IPS-11a (cell line): ENCODE data around the gene KRT8.

Experiments used
- H3K4me3 ChIP-seq: one replicate; pipeline ENCODE4 v1.5.1; 2013; ENCODE audit warnings: low read depth, low read length, control low read depth

Gene KRT8

DNA sequence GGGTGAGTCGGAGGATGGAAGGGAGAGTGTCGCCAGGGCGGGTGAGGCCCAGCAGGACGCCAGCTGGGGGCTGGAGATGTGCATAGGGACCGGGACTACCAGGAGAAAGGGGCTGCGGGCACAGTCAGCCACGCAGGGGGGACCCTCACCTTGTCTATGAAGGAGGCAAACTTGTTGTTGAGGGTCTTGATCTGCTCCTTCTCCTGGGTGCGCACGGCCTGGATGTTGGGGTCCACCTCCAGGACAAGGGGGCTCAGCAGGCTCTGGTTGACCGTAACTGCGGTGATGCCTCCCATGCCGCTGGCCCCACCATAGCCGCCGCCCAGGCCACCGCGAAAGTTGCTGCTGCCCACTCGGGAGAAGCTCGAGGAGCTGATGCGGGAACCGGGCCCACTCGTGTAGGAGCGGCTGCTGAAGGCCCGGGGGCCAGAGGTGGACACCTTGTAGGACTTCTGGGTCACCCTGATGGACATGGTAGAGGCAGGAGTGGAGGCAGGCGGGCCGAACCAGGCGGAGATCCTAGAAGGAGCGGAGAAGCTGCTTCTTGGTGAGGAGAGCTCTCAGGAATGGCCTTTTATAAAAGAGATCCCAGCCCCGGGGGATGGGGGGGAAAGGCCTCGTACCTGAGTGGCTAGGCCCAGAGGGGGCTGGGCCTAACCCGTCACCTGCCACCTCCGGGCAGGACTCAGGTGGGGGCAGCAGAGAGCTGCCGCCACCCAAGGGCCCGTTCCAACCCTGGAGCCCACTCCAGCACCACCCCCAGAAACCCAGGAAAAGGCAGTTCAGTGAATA lies at the start of gene KRT8:
KRT8 (minus strand) TSS at position 568 of the 792 bp plus-strand sequence; CDS start at position 473, 95 bp downstream.
- peak within 1 kb of the TSS; percentile 92 for H3K4me3 ChIP-seq

DNA sequence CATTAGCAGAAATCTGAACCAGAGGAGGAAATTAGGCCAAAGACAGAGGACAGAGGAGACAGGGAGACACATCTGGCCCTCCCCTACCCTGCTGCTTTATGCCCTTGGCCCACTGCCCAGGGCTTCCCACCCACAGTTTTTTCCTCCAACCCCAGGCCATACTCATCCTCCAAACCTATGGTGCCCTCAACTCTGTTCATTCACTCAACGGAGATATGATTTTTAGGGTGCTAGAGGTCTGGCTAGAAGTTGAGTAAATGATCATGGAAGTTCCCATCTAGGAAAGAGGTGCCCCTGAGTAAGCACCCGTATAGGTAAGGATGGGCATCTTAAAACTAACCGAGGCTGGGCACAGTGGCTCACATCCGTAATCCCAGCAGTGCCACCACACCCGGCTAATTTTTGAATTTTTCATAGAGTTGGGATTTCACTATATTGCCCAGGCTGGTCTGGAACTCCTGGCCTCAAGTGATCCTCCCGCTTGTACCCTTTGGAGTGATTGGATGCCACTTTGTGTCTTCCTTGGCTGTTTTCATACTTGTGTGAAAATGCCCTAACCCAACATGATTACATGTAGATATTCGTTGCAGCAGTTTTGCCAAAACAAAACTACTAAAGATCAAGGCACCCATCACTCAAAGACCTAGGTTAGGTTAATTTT lies 48.4 kb upstream of the KRT8 start:
- no peak overlapping the region for H3K4me3 ChIP-seq

DNA sequence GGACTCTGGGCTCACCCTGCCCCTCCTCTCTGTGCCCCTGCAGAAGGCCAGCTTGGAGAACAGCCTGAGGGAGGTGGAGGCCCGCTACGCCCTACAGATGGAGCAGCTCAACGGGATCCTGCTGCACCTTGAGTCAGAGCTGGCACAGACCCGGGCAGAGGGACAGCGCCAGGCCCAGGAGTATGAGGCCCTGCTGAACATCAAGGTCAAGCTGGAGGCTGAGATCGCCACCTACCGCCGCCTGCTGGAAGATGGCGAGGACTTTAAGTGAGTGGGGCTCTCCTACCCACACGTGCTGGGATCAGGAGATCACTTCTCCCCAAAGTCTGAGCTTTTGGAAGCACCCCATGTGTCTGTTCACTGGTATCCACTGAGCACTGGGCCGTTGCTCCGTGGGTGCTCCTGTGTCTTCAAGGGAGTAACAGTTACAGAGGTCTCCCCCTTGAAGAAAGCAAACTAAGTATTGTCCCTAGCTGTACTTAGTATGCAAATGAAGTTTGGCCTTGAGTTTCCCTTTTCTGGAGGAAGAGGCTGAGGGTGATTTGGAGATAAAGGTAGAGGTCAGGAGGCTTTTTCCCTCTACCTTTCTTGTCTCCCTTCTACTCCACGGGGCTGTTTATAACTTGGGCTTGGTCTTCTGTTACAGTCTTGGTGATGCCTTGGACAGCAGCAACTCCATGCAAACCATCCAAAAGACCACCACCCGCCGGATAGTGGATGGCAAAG lies 47.4 kb upstream of the KRT8 start:
- no peak overlapping the region for H3K4me3 ChIP-seq

DNA sequence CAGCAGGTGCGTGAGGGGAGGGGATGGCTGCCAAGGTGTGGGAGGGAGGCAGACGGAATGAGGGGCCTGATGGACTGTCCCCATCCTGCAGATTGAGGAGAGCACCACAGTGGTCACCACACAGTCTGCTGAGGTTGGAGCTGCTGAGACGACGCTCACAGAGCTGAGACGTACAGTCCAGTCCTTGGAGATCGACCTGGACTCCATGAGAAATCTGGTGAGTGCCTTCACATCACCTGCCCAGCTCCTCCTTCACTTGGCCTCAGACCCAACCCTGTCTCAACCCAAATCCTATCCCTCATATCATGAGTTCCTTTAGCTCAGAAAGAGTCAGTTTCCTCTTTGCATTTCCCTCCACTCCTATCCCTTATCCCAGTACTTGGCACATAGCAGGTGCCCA lies 46.8 kb upstream of the KRT8 start:
- H3K4me3 ChIP-seq: no peak overlapping the region

DNA sequence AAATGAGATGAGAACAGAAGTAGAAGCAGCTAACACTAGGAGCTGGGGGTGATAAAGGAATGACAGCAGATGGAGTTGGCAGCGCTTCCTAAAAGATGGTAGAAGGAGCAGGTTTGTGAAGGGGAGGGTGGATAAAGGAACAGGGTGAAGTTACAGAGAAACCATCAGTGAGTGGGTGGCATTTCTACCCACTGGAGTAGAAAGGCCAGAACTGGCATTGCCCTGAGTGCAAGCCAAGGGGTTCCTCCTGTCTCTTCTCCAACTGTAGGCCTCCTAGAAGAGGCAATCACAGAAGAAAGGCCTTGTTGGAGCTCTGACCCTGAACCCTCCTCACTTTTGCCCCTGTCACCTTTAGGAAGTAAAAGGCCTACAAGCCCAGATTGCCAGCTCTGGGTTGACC lies 46.2 kb upstream of the KRT8 start:
- H3K4me3 ChIP-seq: no peak overlapping the region

DNA sequence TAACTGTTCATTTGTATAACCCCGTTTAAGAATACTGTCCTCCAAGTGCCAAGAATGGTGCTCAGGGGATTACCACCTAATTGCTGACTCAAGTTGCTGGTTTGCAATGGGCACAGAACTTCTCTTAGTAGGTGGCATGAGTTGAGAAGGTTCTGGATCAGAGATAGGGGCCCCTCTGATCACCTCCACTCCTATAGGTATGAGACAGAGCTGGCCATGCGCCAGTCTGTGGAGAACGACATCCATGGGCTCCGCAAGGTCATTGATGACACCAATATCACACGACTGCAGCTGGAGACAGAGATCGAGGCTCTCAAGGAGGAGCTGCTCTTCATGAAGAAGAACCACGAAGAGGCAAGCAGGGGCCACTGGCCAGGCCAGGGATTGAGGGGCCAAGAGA lies 45.7 kb upstream of the KRT8 start:
- peak overlapping the region; percentile 98 for H3K4me3 ChIP-seq

DNA sequence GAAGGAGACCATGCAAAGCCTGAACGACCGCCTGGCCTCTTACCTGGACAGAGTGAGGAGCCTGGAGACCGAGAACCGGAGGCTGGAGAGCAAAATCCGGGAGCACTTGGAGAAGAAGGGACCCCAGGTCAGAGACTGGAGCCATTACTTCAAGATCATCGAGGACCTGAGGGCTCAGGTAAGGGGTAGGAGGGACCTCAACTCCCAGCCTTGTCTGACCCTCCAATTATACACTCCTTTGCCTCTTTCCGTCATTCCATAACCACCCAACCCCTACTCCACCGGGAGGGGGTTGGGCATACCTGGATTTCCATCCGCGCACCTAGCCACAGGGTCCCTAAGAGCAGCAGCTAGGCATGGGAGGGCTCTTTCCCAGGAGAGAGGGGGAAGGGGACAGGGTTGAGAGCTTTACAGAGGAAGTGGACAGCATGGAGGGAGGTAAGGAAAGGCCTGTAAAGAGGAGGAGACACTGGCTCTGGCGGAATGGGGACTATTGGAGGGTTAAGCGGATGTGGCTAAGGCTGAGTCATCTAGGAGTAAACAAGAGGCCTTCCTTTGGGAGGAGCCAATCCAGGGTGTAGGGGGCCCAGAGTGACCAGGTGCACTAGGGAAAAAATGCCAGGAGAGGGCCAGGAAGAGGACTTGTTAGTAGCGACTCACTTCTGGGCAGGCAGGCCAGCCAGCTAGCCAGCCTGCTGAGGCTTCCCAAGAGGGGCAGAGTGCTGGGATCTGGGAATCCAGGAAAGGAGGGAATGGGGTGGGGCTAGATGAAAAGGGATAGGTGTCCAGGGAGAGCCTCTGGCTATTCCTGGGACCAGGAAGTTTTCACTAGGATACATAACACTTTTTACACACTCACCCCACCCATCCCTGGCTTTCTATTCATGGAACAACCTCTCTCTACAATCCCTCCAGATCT lies 44.8 kb upstream of the KRT8 start:
- H3K4me3 ChIP-seq: peak overlapping the region; percentile 98

DNA sequence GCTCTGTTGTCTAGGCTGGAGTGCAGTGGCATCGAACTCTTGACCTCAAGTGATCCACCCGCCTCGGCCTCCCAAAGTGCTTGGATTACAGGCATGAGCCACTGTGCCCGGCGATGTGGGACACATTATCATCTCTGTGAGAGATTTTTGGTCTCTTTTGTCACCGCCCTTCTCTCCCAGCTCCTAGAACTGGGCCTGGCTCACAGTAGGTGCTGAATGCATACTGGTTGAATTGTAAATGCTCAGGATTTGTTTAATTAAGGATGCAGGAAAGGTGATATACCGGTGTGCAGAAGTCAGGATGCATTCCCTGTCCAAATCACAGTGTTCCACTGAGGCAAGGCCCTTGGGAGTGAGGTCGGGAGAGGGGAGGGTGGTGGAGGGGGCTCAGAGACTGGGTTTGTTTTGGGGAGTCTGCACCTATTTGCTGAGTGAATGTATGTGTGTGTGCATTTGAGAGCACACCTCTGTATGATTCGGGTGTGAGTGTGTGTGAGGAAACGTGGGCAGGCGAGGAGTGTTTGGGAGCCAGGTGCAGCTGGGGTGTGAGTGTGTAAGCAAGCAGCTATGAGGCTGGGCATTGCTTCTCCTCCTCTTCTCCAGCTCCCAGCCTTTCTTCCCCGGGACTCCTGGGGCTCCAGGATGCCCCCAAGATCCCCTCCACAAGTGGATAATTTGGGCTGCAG lies 43.0 kb upstream of the KRT8 start:
- peak overlapping the region; percentile 18 for H3K4me3 ChIP-seq

DNA sequence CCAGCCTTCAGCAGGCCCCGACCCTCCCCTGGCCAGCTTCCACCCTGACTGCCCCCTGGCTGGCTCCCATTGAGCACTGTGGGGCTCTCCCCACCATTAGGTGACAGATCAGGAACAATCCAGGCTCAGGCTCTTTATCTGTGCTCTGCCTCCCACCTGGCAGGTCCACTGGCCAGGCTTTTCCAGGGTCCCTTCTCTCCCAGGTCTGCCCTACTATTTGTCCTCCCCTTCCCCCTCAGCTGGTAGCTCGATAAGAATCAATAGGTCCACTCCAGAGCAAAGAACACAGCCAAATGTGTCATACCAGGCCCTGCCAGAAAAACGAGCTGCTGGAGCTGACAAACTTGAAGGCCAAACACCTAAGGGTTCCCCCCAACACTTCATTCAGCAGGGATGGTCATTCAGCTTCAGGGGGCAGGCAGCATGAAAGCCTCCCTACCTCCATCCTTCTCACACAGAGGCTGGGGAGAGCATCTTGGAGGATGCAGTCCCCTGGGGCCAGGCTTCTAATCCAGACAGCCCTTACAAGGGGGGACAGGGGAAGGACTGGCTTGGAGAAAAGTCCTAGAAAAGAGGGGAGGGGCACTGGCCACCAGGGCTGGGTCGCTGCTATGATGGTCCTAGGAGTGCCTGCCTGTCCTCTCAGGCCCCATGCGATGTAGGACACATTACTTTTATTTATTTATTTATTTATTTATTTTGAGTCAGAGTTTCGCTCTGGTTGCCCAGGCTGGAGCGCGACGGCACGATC lies 42.1 kb upstream of the KRT8 start:
- H3K4me3 ChIP-seq: no peak overlapping the region

DNA sequence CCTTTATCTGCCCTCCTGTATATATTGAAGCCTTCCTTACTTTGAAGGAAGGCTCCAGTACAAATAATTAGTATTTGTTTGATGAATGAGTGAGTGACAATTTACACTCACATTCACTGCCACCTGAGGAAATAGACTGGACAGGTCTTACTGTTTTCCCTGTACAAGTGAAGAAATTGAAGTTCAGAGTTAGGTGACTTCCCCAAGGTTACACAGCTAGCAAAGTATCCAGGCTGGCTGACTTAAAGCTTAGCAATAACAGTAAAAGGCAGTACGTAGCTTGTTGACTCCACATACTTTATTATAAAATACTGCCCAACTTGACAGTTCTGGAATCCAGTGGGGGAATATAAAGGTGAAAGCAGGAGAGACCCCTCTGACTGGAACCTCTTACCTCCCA lies 41.5 kb upstream of the KRT8 start:
- H3K4me3 ChIP-seq: no peak overlapping the region

DNA sequence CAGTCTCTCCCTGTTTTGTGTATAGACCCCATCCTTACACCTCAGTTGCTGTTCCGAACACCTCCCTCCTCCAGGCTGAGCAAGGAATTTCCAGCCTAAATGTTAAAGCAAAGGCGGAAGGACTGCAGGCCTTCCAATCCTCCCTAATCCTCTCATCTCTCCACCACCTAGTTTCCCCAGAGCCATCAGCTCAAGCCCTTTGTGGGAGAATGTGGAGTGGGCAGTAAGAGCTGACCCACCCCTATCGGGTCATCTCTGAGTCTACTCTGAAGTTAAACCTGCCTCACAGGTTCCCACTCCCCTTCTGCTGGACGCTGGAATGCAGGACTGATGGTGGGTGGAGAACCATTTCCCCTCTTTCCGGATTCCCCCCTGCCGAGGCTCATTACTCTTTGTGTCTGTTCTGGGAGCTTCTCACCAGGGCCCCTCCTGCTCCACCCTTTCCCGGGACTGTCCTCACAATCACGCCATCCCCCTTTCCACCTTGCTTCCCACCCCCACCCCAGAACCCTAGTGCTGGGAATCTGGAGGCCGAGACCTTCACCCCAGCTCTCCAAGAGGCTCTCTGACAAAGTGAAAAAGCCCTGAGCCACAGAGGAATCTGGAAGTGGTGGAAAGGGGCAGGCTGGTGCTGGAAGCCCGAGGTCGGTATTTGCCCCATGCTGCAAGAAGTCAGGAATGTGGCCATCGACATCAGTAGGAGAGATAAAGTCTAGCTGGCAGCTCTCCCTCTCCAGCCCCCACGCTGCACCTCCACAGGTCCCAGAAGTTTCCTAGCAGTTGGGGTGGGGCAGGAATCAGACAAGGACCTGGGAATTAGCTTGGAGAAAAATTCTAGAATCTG lies 40.7 kb upstream of the KRT8 start:
- no peak overlapping the region for H3K4me3 ChIP-seq

DNA sequence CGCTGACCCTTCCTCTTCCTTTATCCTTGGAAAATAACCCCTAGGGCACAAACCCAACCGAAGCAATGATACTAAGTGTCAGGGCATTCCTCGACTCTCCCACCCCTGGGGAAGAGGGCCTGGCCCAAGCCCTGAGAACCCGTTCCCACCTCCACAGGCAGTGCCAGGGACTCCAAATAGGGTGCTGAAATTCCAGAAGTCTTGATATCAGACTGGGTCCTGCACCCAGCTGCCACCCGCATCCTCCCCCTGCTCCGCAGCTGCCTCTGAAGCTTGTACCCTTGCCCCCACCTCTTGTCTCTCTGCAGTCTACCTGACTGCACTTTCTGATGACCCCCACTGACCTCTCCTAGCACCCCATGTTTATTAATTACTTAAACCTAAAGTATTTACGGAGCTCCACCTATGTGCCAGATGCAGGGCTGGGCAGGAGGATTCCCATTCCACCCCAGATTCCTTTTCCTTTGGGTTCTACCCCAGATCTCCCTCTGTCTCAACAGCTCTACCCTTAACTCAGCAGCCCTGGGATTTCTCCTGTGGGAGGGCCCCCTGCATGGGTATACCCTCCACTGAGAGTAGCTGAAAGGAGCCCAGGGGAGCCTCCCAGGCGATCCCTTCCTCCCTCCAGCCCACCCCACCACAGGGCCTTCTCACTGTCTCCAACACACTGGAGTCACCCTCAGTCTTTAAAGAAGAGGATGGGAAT lies 40.0 kb upstream of the KRT8 start:
- no peak overlapping the region for H3K4me3 ChIP-seq

DNA sequence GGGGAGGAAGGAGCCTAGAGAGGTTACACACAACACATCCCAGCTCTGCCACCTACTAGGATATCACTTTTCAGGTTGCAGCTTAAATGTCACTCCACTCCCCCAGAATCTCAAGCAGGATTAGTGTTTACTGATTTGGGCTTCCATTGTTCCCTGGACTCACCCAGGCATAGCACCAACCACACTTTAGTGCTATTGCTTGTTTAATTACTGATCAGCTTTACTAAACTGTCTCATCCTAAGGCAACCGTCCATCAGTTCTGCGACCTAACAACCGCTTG lies 38.0 kb upstream of the KRT8 start:
- no peak overlapping the region for H3K4me3 ChIP-seq

DNA sequence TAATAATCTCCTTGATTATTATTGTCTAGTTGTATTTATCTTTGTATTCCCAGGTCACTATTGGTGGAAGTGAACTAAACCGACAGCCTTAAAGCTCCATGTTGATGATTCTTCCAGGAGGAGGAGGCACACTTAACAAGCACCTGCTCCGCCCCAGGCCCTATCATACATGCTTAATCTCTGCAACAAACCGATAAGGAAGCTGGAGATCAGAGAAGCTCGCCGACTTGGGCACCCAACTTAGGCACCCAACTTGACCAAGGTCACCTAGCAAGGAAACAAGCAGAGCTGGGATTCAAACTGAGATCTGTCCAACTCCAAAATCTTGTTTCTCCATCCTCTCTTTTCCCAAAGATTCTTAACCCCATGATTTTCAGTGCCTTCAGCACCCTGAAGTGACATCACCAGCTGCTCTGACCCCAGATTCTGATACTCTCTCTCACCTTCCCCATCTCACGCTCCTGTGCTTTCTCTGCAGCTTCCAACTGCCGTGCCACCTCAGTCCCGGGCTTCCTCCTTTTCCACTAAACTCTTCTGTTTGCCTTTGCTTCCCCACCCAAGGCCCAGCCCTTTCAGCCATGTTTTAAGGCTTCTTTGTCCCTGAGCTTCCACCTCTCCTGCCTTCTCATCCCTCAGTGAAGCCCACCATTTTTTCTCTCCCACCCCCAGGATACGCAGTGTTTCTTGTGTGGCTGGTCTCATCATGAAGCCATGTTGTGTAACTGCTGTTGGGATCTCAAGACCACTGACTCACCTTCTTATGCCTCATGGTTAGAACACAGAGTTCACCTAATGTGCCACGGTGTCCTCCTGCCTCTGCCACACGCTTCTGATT lies 37.4 kb upstream of the KRT8 start:
- no peak overlapping the region for H3K4me3 ChIP-seq

DNA sequence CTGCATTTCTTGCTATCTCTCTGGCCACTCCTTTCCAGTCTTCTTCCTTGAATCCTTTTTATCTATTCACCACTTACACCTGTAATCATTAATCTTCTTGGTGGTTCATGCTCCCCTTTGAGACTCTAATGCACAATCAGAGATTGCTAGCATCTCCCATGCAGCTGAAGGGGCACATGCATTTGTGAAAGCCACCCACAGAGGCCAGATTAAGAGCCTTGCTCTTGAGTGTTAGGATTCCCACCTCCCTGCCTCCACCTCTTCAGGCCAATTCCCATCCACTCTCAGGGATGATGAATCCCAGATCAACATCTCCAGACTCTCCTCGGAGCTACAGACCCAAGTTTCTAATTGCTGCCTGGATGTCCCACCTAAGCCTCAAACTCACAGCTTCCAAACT lies 24.7 kb upstream of the KRT8 start:
- no peak overlapping the region for H3K4me3 ChIP-seq

DNA sequence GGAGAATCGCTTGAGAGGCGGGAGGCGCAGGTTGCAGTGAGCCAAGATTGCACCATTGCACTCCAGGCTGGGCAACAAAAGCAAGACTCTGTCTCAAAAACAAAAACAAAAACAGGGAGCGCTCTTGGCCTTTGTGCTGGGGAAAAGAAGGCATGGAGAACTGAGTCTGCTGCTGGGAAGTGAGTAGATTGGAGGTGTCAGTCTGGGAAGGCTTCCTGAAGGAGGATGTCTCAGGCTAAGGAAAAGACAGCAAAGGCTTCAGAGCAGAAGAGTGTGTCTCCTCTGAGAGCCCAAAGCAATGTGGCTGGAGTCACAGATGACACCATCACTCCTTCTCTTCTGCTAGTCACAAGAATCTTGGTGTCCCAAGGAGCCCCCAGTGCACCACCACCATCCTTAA lies 23.1 kb upstream of the KRT8 start:
- H3K4me3 ChIP-seq: no peak overlapping the region

DNA sequence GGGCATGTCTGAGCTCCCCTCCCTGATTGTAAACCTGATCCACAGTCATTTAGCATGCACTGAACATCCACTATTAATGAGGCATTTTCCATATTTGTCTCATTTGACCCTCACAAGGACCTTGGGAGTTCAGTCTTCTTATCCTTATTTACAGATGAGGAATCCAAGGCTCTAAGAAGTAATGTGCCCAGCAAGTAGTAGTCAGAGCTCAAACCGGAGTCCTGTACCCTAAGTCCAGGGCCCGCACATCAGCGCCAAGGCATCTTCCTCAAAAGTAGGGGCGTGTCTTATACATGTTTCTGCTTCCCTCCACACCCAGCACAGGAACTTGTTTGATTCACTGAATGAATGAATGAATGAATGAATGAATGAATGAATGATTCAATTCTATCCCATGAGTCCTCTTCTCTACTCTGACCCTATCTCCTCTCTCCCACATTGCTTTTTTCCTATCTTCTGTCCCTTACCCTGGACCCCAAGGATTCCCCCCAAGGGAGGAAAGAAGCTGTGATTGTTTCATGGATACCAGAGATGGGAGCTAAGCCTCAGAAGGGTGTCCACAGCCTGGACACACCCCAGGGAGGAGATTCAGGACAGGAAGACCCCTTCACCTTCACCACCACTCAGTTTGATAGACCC lies 21.8 kb upstream of the KRT8 start:
- H3K4me3 ChIP-seq: no peak overlapping the region
